HEK293T (cell line): ENCODE results near the gene CCDC88C.

ENCODE experiments used
- CTCF ChIA-PET: fragments of 350-600 bp; formaldehyde crosslinking; extraction: SDS; loops from one replicate; lab custom pipeline; 2021; ENCODE audit warnings: antibody characterized with exemption, inconsistent platforms; lab: Yijun Ruan, JAX
- POLR2A ChIA-PET: fragments of 350-600 bp; formaldehyde crosslinking; extraction: SDS; loops from one replicate; lab custom pipeline; 2020; ENCODE audit warnings: antibody characterized with exemption, inconsistent platforms; lab: Yijun Ruan, JAX
- DNase-seq: peaks from one replicate; pipeline ENCODE4 v3.0.0; 2012; ENCODE audit warnings: mixed read lengths; ENCODE audit errors: extremely low spot score
- ARNT ChIP-seq: fragments of 450-650 bp; IDR thresholded peaks from 2 replicates; pipeline ENCODE4 v1.6.1; 2017; ENCODE audit warnings: mild to moderate bottlenecking
- BHLHE40 ChIP-seq: fragments of 450-650 bp; IDR thresholded peaks from 2 replicates; pipeline ENCODE4 v1.6.1; 2016; ENCODE audit warnings: mild to moderate bottlenecking, moderate library complexity, borderline replicate concordance
- CTBP1 ChIP-seq: fragments of 450-650 bp; IDR thresholded peaks from 2 replicates; pipeline ENCODE4 v1.6.1; 2016; ENCODE audit warnings: borderline replicate concordance
- ELF4 ChIP-seq: fragments of 450-650 bp; IDR thresholded peaks from 2 replicates; pipeline ENCODE4 v1.6.1; 2017; ENCODE audit warnings: antibody characterized with exemption
- FOXA1 ChIP-seq: fragments of 450-650 bp; IDR thresholded peaks from 2 replicates; pipeline ENCODE4 v1.6.1; 2016; ENCODE audit warnings: mild to moderate bottlenecking
- FOXK2 ChIP-seq: fragments of 450-650 bp; IDR thresholded peaks from 2 replicates; pipeline ENCODE4 v1.6.1; 2016; ENCODE audit warnings: mild to moderate bottlenecking
- FOXM1 ChIP-seq: fragments of 450-650 bp; IDR thresholded peaks from 2 replicates; pipeline ENCODE4 v1.6.1; 2017; ENCODE audit warnings: mild to moderate bottlenecking, borderline replicate concordance
- HDGF ChIP-seq: fragments of 450-650 bp; IDR thresholded peaks from 2 replicates; pipeline ENCODE4 v1.6.1; 2017; ENCODE audit warnings: antibody characterized with exemption, borderline replicate concordance
- L3MBTL2 ChIP-seq: fragments of 450-650 bp; conservative IDR thresholded peaks from 2 replicates; pipeline ENCODE4 v1.6.1; 2016; ENCODE audit warnings: mild to moderate bottlenecking
- LEF1 ChIP-seq: fragments of 450-650 bp; IDR thresholded peaks from 2 replicates; pipeline ENCODE4 v1.6.1; 2017; ENCODE audit warnings: mild to moderate bottlenecking, borderline replicate concordance
- NFRKB ChIP-seq: fragments of 450-650 bp; IDR thresholded peaks from 2 replicates; pipeline ENCODE4 v1.6.1; 2016; ENCODE audit warnings: mild to moderate bottlenecking, moderate library complexity
- PKNOX1 ChIP-seq: fragments of 450-650 bp; IDR thresholded peaks from 2 replicates; pipeline ENCODE4 v1.6.1; 2016
- SP1 ChIP-seq: fragments of 450-650 bp; IDR thresholded peaks from 2 replicates; pipeline ENCODE4 v1.6.1; 2017
- SUZ12 ChIP-seq: fragments of 450-650 bp; IDR thresholded peaks from 2 replicates; pipeline ENCODE4 v1.6.1; 2016; ENCODE audit warnings: mild to moderate bottlenecking
- TARDBP ChIP-seq: fragments of 450-650 bp; IDR thresholded peaks from 2 replicates; pipeline ENCODE4 v1.6.1; 2016
- ZNF384 ChIP-seq: fragments of 450-650 bp; IDR thresholded peaks from 2 replicates; pipeline ENCODE4 v1.6.1; 2016

The CCDC88C gene

GRCh38 chr14:91308337-91308736 lies 109.3 kb downstream of the CCDC88C start:
- POLR2A ChIA-PET: no interaction called here
- no peak for DNase-seq
- CTCF ChIA-PET: no interaction called here
- TF ChIP-seq ELF4: no peak
- TF ChIP-seq FOXK2: no peak
- TF ChIP-seq SP1: no peak
- TF ChIP-seq BHLHE40: no peak
- TF ChIP-seq SUZ12: no peak
- TF ChIP-seq ZNF384: no peak
- no peak for TF ChIP-seq CTBP1
- TF ChIP-seq HDGF: no peak
- TF ChIP-seq ARNT: no peak
- no peak for TF ChIP-seq TARDBP
- no peak for TF ChIP-seq FOXA1

GRCh38 chr14:91307652-91308051 lies 110.0 kb downstream of the CCDC88C start:
- ChIA-PET POLR2A (no interaction called here), CTCF (no interaction called here)
- TF ChIP-seq NFRKB (no peak), FOXA1 (no peak), FOXK2 (no peak), HDGF (no peak), ZNF384 (no peak), ARNT (no peak), FOXM1 (no peak), PKNOX1 (no peak), BHLHE40 (no peak), L3MBTL2 (no peak), CTBP1 (no peak), TARDBP (no peak), LEF1 (no peak), ELF4 (no peak), SUZ12 (no peak), SP1 (no peak)
- DNase-seq: no peak

GRCh38 chr14:91307046-91307445 lies 110.6 kb downstream of the CCDC88C start:
- TF ChIP-seq CTBP1 (no peak), ELF4 (no peak), NFRKB (no peak), BHLHE40 (no peak), FOXM1 (no peak), SP1 (no peak)
- ChIA-PET POLR2A (no interaction called here), CTCF (interaction anchor here (1.5 kb wide), 1 partner anchor 18 kb away, joined by 3 read pairs; no protein-coding TSS in a partner anchor)
- no peak for DNase-seq

GRCh38 chr14:91306547-91306946 lies 111.1 kb downstream of the CCDC88C start:
- CTCF ChIA-PET: interaction anchor here (1.5 kb wide), 1 partner anchor 18 kb away, joined by 3 read pairs; no protein-coding TSS in a partner anchor
- POLR2A ChIA-PET: no interaction called here
- DNase-seq: no peak
- TF ChIP-seq FOXA1 (no peak), ARNT (no peak), CTBP1 (no peak), ELF4 (no peak), FOXM1 (no peak), ZNF384 (no peak)

- DNase-seq: no peak
- POLR2A ChIA-PET: no interaction called here
- CTCF ChIA-PET: interaction anchor here (1.5 kb wide), 1 partner anchor 19 kb away, joined by 3 read pairs; no protein-coding TSS in a partner anchor
- TF ChIP-seq BHLHE40 (no peak), NFRKB (no peak), L3MBTL2 (no peak), FOXA1 (no peak), SP1 (no peak), ELF4 (no peak), PKNOX1 (no peak), FOXK2 (no peak), CTBP1 (no peak), LEF1 (no peak), FOXM1 (no peak), ZNF384 (no peak), HDGF (no peak), SUZ12 (no peak), TARDBP (no peak), ARNT (no peak)
These were observed 111.8 kb downstream of the CCDC88C start for GRCh38 chr14:91305650-91306431.

- TF ChIP-seq ZNF384 (no peak), CTBP1 (no peak), TARDBP (no peak), NFRKB (no peak), FOXA1 (no peak), HDGF (no peak), ELF4 (no peak), L3MBTL2 (no peak), ARNT (no peak), PKNOX1 (no peak), SP1 (no peak), LEF1 (no peak), SUZ12 (no peak), FOXK2 (no peak), FOXM1 (no peak), BHLHE40 (no peak)
- ChIA-PET POLR2A (no interaction called here), CTCF (no interaction called here)
- DNase-seq: no peak
These were observed 113.7 kb downstream of the CCDC88C start for GRCh38 chr14:91303924-91304229.
